Dermis blood vessel endothelial cell (primary cell): Measurements from ENCODE around the gene LTB. TPM values are rescaled to one million over a fixed set of nuclear protein-coding genes. Genes with fewer than 3 reads are reported as not detected.

Source experiments
- DNase-seq: peaks from one replicate; pipeline ENCODE4 v3.0.0; 2010
- total RNA-seq: library from RNA; depleted of rRNA; stranded (reverse); fragments of >200 nt; gene quantifications from 2 replicates; pipeline ENCODE4 v1.2.3, GENCODE V29; 2014

Gene LTB, protein sequence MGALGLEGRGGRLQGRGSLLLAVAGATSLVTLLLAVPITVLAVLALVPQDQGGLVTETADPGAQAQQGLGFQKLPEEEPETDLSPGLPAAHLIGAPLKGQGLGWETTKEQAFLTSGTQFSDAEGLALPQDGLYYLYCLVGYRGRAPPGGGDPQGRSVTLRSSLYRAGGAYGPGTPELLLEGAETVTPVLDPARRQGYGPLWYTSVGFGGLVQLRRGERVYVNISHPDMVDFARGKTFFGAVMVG
- 3.4 and 30.5 TPM in 2 replicates for total RNA-seq

DNA sequence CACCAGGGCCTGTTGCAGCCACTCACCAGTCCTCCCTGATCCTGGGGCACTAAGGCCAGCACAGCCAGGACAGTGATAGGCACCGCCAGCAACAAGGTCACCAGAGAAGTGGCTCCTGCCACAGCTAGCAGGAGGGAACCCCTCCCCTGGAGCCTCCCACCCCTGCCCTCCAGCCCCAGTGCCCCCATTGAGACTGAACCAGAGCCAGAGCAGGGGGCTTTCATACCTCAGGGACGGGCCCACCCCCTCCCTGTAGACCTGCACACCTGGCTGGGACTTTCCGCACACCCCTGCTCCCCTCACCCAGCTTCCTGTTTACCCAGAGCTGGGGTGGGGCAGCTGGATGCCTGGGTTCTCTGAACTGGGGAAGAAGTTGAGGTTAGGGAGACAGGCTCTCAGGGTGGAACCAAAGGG lies at the start of gene LTB:
LTB (minus strand) TSS at position 195 of the 414 bp plus-strand sequence; CDS start at position 188, 7 bp downstream.
- no peak for DNase-seq

DNA sequence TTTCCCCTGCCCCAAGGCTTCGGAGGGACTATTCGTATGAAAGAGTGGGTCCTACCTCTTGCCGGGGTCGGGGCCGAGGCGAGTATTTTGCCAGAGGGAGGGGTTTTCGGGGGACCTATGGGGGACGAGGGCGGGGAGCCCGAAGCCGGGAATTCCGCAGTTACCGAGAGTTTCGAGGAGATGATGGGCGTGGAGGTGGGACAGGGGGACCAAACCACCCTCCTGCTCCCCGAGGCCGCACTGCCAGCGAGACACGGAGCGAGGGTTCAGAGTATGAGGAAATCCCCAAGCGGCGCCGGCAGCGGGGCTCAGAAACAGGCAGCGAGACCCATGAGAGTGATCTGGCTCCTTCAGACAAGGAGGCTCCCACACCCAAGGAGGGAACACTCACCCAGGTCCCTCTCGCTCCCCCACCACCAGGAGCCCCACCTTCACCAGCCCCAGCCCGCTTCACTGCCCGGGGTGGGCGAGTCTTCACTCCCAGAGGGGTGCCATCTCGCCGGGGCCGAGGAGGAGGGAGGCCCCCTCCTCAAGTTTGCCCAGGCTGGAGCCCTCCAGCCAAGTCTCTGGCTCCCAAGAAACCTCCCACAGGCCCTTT lies 49.6 kb upstream of the LTB start:
- DNase-seq: no peak

DNA sequence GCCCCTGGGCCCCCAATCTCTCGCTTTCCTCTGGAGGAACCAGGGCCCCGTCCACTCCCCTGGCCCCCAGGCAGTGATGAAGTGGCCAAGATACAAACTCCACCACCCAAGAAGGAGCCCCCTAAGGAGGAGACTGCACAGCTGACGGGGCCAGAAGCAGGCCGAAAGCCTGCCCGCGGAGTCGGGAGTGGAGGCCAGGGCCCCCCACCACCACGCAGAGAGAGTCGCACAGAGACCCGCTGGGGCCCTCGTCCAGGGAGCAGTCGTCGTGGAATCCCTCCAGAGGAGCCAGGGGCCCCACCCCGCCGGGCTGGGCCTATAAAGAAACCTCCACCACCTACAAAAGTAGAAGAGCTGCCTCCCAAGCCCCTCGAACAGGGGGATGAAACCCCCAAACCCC lies 49.0 kb upstream of the LTB start:
- no peak for DNase-seq

DNA sequence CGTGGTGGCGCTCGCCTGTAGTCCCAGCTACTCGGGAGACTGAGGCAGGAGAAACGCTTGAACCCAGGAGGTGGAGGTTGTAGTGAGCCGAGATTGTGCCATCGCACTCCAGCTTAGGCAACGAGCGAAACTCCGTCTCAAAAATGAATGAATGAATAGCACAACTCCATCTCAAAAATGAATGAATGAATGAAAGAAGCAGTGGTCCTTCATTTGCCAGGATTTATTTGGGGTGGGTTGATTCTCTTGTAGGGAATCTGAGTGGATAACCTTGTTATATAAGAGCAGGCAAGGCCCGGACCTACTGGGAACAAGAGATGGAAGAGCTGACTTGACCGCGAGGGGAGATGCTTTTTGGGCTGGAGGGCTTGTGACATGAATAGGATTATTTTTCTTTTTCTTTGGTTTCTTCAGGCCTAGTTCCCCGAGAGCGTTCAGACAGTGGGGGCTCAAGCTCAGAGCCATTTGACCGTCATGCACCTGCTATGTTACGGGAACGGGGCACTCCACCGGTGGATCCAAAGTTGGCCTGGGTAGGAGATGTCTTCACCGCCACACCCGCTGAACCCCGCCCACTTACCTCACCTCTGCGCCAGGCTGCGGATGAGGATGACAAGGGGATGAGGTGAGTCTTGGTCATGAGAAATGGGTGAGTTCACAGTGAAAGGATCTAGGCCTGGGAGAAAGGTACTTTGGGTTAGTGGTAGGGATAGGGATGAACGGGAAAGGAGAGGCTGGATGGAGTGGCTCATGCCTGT lies 48.1 kb upstream of the LTB start:
- DNase-seq: no peak

DNA sequence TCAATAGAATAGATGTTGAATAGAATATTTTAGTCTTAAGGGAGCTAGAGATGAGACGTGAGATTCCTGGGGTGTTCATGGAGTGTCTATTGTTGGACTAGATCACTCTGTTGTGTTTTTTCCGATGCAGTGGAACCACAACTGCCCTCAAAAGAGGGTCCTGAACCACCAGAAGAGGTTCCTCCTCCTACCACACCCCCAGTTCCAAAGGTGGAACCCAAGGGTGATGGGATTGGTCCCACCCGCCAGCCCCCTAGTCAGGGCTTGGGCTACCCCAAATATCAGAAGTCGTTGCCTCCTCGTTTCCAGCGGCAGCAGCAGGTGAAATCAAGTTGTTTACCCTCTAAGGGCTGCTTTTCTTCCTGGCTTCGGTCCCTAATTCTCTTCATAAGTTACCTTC lies 46.8 kb upstream of the LTB start:
- no peak for DNase-seq

DNA sequence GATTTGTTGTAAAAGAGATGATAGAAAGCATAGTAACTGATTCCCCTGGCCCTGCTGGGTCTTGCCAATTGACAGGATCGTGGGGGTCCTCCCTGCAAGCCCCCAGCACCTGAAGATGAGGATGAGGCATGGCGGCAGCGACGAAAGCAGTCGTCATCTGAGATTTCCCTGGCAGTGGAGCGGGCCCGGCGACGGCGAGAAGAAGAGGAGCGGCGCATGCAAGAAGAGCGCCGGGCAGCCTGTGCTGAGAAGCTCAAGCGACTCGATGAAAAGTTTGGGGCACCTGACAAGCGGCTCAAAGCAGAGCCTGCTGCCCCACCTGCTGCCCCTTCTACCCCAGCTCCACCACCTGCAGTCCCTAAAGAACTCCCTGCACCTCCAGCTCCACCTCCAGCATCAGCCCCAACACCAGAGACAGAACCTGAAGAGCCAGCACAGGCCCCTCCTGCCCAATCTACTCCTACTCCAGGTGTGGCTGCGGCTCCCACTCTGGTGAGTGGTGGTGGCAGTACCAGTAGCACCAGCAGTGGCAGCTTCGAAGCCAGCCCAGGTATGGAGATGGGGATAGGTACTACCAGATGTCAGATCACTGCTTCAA lies 45.6 kb upstream of the LTB start:
- DNase-seq: no peak

DNA sequence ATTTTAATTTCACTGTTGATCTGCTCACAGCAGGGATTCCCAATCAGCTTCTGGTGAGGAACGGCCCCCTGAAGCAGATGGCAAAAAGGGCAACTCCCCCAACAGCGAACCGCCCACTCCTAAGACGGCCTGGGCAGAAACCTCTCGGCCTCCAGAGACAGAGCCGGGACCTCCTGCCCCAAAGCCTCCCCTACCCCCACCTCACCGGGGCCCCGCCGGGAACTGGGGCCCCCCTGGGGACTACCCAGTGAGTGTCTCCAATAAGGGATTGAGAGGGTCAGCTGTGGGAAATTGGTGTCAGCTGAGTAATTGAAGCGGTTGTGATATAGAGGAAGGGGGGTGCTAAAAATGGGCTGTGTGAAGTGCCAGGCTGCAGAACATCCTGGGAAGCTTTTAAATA lies 44.7 kb upstream of the LTB start:
- DNase-seq: no peak

DNA sequence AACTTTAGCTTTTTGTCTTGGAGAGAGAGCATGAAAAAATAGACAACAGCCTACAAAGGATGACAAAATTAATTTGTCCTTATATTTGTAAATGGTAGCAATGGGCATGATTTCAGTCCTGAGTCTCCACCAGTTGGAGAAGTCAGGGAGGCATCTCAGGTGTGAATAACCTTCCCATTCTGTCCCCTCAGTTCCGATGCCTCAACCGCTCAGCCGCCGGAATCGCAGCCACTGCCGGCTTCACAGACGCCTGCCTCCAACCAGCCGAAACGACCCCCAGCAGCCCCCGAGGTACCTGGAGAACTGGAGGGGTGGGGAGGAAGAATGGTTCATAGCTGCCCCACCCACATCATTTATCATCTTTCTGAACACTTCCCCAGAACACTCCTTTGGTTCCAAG lies 41.8 kb upstream of the LTB start:
- no peak for DNase-seq

DNA sequence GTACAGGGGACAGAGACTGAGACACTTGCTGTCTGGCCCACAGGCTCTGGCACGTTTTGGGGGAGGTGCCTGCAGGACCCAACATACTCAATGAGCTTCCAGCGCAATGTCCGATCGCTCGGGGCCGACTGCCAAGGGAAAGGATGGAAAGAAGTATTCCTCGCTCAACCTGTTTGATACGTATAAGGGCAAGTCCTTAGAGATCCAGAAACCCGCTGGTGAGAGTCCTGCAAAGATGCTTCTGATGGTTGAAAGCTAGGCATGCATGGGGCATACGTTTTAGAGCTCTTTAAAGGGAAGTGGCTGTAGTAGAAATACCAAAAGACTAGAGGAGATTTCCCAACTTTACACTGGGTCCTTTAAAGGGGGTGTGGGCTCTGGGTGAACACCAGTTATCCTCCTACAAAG lies 40.5 kb upstream of the LTB start:
- no peak for DNase-seq

DNA sequence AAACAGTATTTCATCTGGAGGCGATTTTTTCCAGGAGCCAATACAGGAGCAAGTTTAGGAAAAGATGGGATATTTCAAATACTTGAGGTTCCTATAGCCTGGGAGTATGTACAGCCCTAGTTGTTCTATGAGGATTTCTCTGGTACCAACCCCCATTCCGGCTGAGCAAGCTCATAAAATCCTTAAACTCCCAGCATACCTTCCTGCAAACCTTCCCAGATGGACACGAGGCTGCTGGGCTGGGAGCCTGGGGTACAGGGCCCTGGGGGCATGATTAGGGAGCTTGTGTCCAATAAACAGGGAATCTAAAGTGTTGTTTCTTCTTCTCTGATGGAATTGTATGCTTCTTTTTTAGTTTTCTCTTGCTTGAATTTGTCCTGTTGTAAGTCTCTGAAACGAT lies 39.8 kb upstream of the LTB start:
- DNase-seq: no peak

DNA sequence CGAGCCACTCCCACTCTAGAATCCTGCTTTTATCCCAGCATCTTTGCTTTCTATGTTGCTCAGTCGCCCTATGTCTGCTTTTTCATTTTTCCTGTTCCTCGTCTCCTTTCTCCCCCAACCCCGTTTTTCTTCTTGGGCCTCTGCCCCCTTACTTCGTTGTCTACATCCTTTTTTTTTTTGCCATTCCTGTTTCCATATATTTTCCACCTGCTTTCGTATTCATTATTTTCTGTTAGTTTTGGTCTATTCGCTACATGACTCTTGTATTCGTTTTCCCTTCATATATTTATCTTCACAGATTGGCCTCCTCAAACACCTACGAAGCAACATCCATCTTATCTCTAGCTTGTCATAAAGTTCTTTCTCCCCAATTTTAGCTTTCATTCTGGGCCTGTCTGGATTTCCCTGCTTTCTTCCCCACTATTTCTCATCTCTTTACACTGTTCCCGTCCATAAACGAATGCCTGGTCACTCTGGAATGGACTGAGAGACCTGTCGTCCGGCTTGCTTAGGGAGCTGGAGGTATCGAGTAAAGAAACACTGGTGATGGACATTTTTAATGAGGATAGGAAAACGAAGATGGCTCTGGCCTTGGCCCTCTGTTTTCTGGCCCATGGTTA lies 39.2 kb upstream of the LTB start:
- DNase-seq: peak; percentile 22

DNA sequence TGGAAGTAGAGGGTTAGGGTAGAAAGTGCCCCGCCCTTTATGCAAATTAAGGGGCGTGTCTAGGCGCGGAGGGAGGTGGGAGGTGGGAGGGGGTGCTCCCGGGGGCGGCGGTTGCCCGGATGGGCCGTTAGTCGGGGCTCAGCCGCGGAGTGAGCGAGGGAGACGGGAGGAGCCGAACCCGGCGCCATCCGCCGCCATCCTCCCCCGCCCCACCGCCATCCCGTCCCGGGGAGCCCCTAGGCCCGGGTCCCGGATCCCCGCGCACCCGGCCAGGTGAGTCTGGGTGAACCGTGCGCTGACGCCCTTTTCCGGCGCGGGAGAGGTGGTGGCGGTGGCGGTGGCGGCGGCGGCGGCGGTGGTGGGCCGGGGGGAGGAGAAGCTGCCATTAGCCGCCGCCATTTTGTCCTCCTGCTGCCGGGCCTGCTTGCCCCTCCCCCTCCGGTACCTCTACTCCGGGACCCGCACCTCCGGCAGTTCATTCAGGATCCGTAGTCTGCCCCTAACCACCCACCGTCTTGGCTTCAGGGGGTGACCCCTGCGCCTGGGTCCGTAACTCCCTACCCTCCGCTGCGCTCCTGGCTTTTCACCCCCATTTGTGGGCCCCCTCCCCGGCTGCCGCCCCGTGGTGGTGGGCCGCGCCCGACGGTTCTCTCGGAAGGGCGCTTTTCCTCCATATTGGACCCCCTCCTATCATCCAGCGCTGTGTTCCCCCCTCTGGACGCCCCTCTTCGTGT lies 38.5 kb upstream of the LTB start, which contains the start of gene PRRC2A:
PRRC2A (plus strand) TSS at position 130 of the 734 bp plus-strand sequence. CDS start 2,075 bp downstream, outside the sequence.
- DNase-seq: peak; percentile 77

DNA sequence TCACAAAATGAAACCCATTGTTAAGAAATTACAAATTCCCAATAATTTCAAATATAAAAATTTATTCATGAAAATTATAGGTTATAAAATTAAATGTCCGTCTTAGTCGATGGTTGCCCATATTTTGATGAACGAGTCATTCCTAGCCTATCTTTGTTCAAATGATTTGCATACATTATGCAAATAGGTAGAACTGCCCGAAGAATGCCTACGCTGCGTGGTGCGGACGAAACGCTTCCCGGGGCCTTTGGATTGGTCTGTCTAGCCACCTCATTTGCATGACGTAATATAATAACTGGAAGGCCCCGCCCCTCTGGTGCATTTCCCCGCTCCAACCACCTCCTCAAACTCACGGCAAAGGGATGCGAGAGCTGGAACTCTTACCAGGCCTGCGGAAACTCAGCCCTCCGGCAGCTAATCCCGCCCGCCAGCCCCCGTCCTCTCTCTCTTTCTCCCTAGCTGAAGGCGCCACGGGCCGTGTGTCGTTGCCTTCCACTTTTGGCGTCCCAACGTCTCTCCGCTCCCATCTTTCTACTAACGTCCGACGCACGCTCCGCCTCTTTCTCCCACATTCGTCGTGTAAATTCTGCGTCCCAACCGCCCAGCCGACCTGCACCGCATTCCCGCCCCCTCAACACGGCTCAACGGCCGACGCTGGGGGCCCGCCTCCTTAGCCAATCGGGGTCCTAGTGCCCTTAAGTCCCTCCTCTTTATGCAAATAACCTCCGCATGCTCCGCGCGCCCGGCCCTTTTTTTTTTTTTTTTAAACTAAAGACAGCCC lies 37.8 kb upstream of the LTB start:
- DNase-seq: peak; percentile 99

DNA sequence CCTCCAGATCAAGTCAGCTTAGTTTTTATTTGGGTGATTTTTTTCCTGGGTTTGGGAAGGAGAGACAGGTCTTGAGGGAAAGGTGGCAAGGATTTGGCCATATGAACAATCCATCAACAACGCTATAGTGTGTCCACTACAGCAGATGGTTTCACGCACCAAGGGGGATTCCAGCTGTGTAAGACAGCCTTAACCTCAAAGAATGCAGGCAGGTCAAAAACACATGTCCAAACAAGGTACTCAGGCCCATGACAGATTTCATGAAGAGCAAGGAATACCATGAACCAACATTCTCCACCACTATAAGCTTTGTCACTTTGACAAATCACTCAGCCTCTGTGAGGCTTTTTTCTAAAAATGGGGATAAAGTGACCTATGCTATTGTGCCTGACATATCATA lies 34.8 kb upstream of the LTB start:
- DNase-seq: no peak

DNA sequence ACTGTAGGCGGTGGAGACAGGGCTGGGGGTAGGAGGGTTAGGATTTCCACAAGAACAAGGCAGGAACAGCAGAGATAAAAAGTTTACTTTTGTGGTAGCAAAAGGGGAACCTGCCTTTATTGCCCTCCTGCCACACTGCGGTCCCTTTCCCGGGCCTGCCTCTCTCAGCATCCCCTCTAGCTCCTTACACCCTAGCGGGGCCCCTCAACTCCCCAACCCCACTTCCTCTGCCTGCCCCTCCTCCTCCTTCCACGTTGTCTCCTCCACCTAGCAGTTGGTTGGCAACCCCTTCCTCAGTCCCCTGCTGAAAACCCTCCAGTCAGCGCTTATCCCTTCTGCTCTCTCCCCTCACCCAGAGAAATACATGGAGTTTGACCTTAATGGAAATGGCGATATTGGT lies 33.5 kb upstream of the LTB start:
- DNase-seq: no peak

DNA sequence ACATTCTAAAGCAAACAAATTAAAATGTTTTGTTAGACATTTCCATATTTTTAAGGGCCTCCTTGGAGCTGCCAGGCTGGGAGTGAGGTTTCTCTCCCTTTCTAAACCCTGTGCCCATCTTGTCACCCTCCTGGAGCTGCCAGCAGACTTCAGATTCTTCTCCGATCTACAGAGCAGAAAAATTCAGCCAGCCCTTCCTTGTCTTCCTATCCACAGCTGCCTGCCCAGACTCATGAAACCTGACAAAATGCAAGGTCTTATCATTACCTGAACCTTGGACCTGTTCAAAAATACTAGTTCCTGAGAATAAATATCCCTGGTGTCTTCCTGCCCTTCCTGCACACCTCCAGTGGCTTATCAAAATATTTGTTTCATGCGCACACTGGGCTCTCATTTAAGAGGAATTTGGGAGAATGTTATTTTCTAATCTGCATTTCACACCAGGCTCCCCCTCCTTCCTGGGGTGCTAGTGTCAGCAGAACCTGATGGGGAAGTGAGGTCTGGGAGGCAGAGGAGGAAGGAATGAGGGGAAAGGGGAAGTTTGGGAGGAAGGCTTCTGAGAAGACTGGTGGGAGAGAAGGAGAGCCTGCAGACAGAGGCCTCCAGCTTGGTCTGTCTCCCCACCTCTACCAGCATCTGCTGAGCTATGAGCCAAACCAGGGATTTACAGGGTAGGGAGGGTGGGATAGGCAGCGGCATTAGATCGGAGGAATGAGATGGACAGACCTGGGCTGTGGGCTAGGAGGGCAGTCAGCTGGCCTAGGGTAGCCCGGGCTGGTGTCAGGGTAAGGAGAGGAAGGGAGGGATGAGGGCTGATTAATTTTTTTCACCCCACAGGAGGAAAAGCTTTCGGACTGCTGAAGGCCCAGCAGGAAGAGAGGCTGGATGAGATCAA lies 32.7 kb upstream of the LTB start, which contains the start of gene AIF1:
AIF1 (plus strand) TSS at position 551 of the 895 bp plus-strand sequence; CDS start at position 647, 96 bp downstream.
- no peak for DNase-seq

DNA sequence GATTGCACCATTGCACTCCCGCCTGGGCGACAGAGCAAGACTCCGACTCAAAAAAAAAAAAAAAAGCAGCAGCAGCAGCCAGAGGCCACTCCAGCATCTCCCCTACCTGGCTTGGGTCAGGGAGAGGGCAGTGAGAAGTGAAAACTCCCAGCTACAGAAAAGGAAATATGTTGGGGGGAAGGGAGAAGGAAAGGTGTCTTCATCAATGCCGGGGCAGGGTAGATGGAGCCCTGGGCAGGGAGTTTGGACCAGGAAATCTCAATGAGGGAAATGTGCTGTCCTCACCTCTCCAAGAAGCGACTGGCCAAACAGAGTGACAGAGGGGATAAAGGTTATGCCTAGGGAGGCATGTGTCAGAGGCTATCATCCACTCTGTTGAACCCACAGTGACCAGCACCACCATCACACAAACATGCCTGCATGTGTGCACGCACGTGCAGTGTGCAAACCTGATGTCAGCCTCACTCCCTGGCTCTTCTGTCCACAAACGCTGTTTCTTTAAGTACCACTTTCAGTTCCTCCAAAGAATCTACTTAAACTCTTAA lies 31.9 kb upstream of the LTB start:
- no peak for DNase-seq

DNA sequence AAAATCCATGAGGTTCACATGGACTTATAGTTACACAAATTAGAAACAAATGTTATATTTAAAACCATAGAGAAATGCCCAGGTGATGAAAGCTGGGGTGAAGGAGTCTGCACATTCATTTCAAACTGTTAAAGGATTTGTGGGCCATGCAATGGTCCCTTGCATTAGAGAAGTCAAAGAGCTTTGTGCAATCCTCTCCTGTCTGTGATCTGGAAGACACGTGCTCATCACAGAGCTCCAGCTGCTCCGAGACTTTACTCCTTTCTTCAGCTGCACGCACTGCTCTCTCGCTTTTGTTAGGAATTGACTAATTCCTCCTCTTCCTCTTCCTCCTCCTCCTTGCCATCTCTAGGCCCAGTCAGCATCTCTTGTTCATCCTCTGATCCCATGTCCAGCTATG lies 28.7 kb upstream of the LTB start:
- no peak for DNase-seq

DNA sequence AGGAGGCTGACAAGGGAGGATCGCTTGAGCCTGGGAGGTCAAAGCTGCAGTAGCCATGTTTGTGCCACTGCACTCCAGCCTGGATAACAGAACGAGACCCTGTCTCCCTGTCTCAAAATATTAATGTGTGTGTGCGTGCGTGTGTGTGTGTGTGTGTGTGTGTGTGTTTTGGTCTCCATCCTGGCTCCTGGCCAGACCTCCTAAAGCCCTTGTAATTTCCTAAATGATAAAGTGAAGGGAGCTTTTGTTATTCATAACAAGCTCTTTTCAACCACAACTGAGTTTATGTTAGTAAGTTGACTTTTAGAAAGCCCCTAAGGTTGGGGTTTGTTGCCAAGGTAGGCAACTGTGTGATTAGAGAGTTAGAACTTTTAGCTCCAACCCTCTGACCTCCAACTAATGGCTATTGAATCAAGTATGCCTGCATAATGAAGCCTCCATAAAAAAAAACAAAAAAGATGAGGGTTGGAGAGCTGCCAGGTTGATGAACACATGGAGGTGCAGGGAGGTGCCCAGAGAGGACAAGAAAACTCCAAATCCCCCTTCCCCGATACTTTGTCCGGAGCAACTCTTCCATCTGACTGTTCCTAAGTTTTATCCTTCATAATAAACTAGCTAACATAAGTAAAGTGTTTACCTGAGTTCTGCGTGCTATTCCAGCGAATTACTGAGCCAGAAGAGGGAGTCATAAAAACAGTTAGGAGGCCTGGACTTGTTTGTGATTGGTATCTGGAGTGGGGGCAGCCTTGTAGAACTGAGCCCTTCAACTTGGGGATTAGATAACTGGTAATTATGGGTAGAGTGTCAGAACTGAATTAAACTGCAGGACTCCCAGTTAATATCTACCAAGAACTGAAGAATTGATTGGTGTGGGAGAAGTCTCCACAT lies 27.5 kb upstream of the LTB start:
- no peak for DNase-seq
